HUES48 (cell line): Measurements from ENCODE around the gene HTR3E.
"Not testable (repeated sequence)": the region's sequence is repeated elsewhere in the genome, so short reads cannot be mapped to it uniquely, and the experiment has no call there.

Source experiments
- H3K27ac ChIP-seq: one replicate; pipeline ENCODE4 v1.7.0; 2013; ENCODE audit warnings: low read depth, low read length, inconsistent platforms
- H3K27me3 ChIP-seq: 2 replicates; pipeline ENCODE4 v1.6.1; 2013; ENCODE audit warnings: mild to moderate bottlenecking, low read length; ENCODE audit not compliant: control insufficient read depth, insufficient read depth
- H3K36me3 ChIP-seq: 2 replicates; pipeline ENCODE4 v1.6.1; 2013; ENCODE audit warnings: low read length; ENCODE audit not compliant: control insufficient read depth, insufficient read depth
- H3K4me1 ChIP-seq: 2 replicates; pipeline ENCODE4 v1.6.1; 2013; ENCODE audit warnings: mild to moderate bottlenecking, low read length; ENCODE audit not compliant: control insufficient read depth, insufficient read depth
- H3K4me3 ChIP-seq: 2 replicates; pipeline ENCODE4 v1.5.1; 2013; ENCODE audit warnings: mild to moderate bottlenecking, low read depth, low read length
- H3K9ac ChIP-seq: 2 replicates; pipeline ENCODE4 v1.6.1; 2013; ENCODE audit warnings: mild to moderate bottlenecking, low read depth, low read length, moderate library complexity
- H3K9me3 ChIP-seq: 2 replicates; pipeline ENCODE4 v1.6.1; 2013; ENCODE audit warnings: low read length; ENCODE audit not compliant: control insufficient read depth, insufficient read depth

HTR3E gene

GRCh38 chr3:184096811-184097383 is at the start of gene HTR3E:
HTR3E (plus strand) TSS chr3:184097064; CDS start chr3:184097530, 466 bp downstream.
- H3K9me3 ChIP-seq = no peaks in the 10 kb centered on the region
- H3K27ac ChIP-seq = no peak within 1 kb of the TSS

DNA sequence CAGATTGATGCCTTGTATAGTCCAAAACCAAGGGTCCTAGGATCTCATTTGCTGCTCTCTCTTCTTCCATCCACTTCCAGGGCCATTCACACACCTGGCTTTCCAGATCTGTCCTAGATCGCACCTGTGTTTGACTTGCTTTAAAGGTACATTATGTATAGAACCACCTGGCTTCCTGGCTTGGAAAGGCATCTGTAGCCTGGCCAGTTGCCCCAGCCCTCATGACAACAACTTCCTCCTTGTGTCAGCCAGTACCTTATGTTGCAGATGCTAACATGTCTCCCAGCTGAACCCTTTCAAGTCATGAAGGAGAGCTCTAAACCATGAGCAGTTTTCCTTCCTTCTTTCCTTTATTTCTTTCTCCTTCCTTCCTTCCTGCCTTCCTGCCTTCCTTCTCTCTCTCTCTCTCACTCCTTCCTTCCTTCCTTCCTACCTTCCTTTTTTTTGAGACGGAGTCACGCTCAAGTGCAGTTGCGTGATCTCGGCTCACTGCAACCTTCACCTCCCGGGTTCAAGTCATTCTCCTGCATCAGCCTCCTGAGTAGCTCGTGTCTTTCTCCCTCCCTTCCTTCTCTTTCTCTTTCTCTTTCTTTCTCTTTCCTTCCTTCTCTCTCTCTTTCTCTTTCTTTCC is 46.5 kb upstream of the HTR3E start:
- H3K27me3 ChIP-seq = no peaks in the 10 kb centered on the region
- no peak overlapping the region for H3K27ac ChIP-seq
- H3K4me3 ChIP-seq = no peak overlapping the region
- H3K36me3 ChIP-seq = no peaks in the 10 kb centered on the region
- no peak overlapping the region for H3K9ac ChIP-seq
- H3K9me3 ChIP-seq = no peaks in the 10 kb centered on the region
- H3K4me1 ChIP-seq = no peaks in the 10 kb centered on the region

More at GRCh38 chr3:184096811-184097383, at the start of gene HTR3E:
- no peak within 1 kb of the TSS for H3K9ac ChIP-seq
- H3K27me3 ChIP-seq = no peaks in the 10 kb centered on the region
- H3K36me3 ChIP-seq = no peaks in the 10 kb centered on the region
- no peaks in the 10 kb centered on the region for H3K4me1 ChIP-seq
- no peak within 1 kb of the TSS for H3K4me3 ChIP-seq

GRCh38 chr3:184052767-184053166 is 44.1 kb upstream of the HTR3E start, which contains the start of gene HTR3C:
HTR3C (plus strand) TSS chr3:184053047; CDS start chr3:184053081, 34 bp downstream.
- Histone ChIP-seq H3K27ac (no peak within 1 kb of the TSS), H3K27me3 (no peaks in the 10 kb centered on the region), H3K9ac (no peak within 1 kb of the TSS), H3K4me3 (no peak within 1 kb of the TSS), H3K36me3 (no peaks in the 10 kb centered on the region), H3K4me1 (no peaks in the 10 kb centered on the region), H3K9me3 (no peaks in the 10 kb centered on the region)

DNA sequence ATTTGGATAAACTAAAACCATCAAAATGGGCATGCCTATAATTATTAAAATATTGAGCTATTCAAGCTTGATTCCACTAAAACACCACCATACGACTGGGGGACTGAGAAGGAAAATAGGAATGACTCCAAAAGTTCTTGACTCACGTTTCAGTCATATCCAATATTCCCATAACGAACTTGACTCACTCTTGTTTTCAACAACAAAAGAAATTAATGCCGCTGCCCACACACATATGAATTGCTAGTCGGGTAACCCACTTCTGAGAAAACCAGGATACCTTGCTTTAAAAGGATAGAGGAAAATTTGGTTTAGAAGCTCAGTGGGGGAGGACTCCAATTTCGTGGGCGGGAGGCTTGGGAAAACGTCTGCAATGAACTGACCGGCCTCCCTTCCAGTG is 38.8 kb upstream of the HTR3E start:
- Histone ChIP-seq H3K27me3 (no peaks in the 10 kb centered on the region), H3K9me3 (no peaks in the 10 kb centered on the region), H3K4me3 (no peak overlapping the region), H3K27ac (no peak overlapping the region), H3K36me3 (no peaks in the 10 kb centered on the region), H3K4me1 (no peaks in the 10 kb centered on the region), H3K9ac (no peak overlapping the region)

DNA sequence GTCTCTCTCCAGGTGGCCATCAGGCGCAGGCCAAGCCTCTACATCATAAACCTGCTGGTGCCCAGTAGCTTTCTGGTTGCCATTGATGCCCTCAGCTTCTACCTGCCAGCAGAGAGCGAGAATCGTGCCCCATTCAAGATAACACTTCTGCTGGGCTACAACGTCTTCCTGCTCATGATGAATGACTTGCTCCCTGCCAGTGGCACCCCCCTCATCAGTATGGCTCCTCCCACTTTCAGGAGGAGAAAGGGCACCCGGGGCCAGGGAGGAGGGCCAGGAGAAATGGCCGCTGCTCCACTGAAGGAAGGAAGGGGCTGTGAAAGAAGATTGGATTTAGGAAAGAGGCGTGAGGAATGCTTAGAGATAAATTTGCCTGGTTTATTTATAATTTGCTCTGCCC is 37.4 kb upstream of the HTR3E start:
- Histone ChIP-seq H3K9me3 (no peaks in the 10 kb centered on the region), H3K4me3 (no peak overlapping the region), H3K27me3 (no peaks in the 10 kb centered on the region), H3K4me1 (no peaks in the 10 kb centered on the region), H3K36me3 (no peaks in the 10 kb centered on the region), H3K27ac (no peak overlapping the region), H3K9ac (no peak overlapping the region)

GRCh38 chr3:184062637-184063036 is 34.2 kb upstream of the HTR3E start:
- Histone ChIP-seq H3K27ac (no peak overlapping the region), H3K36me3 (no peaks in the 10 kb centered on the region), H3K9ac (no peak overlapping the region), H3K4me1 (no peaks in the 10 kb centered on the region), H3K27me3 (no peaks in the 10 kb centered on the region), H3K9me3 (no peaks in the 10 kb centered on the region), H3K4me3 (no peak overlapping the region)

DNA sequence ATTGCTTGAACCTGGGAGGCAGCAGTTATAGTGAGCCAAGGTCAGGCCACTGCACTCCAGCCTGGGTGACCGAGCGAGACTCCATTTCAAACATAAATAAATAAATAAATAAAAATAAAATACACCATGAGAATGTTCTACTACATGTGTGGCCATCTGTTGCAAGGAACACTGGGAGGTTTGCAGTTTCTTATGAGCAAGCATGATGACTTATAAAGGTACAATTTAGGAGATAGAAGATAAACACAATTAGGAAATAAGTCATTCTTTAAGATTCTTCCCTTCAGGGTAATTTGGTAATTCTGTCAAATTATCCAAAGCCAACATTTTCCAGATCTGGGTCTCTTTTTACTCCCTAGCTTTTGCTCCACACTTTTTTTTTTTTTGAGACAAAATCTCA is 30.7 kb upstream of the HTR3E start:
- H3K9me3 ChIP-seq = peaks cover 8% of the 10 kb centered on the region
- no peak overlapping the region for H3K27ac ChIP-seq
- no peak overlapping the region for H3K9ac ChIP-seq
- H3K4me3 ChIP-seq = no peak overlapping the region
- H3K36me3 ChIP-seq = no peaks in the 10 kb centered on the region
- H3K4me1 ChIP-seq = no peaks in the 10 kb centered on the region
- no peaks in the 10 kb centered on the region for H3K27me3 ChIP-seq

DNA sequence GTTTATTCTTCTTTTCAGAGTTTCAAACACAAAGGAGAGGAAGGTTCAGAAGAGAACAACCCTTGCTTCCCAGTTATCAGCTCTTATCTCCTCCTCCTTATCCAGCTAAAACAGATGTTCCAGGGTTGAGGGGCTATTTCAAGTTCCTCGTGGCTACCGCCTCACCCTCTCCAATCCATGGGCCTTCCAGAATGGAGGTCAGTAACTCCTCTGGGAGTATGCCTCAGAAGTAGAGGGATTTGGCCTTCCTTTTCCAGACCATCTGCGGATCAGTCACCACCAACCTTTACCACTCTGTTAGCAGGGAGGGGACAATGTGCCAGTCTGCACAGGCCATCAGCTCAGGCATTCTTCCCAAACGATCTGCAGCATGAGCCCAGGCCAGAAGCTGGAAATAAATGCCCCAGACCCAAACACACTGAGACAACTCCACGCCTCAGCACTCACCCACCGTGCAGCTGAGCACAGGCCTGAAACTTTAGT is 29.2 kb upstream of the HTR3E start:
- no peaks in the 10 kb centered on the region for H3K4me1 ChIP-seq
- H3K27ac ChIP-seq = no peak overlapping the region
- H3K27me3 ChIP-seq = no peaks in the 10 kb centered on the region
- H3K9ac ChIP-seq = no peak overlapping the region
- no peak overlapping the region for H3K4me3 ChIP-seq
- H3K9me3 ChIP-seq = peaks cover 9% of the 10 kb centered on the region
- H3K36me3 ChIP-seq = no peaks in the 10 kb centered on the region

DNA sequence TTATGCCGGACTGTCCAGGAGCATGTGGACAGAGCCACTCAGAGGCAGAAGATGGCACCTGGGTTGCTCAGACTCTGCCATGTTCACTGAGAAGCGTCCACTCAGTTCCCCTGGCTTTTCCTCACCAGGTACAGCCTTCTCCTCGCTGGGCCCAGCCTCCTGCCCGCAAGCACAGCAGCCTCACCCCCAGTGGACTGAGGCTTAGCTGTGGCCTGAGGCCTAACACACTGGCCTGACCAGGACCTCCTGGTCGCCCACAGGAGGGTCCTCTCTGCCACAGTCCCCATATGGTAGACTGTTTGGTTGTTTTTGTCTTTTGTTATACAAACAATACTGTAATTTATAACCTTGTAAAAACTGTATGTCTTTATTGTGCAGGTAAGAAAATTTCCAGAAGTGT is 28.5 kb upstream of the HTR3E start:
- no peaks in the 10 kb centered on the region for H3K4me1 ChIP-seq
- no peak overlapping the region for H3K9ac ChIP-seq
- H3K27me3 ChIP-seq = no peaks in the 10 kb centered on the region
- no peaks in the 10 kb centered on the region for H3K36me3 ChIP-seq
- peaks cover 9% of the 10 kb centered on the region for H3K9me3 ChIP-seq
- no peak overlapping the region for H3K27ac ChIP-seq
- no peak overlapping the region for H3K4me3 ChIP-seq

GRCh38 chr3:184071142-184071541 is 25.7 kb upstream of the HTR3E start:
- not testable (repeated sequence) for H3K27ac ChIP-seq, H3K9ac ChIP-seq, H3K9me3 ChIP-seq, H3K27me3 ChIP-seq, H3K4me3 ChIP-seq, H3K36me3 ChIP-seq, H3K4me1 ChIP-seq

DNA sequence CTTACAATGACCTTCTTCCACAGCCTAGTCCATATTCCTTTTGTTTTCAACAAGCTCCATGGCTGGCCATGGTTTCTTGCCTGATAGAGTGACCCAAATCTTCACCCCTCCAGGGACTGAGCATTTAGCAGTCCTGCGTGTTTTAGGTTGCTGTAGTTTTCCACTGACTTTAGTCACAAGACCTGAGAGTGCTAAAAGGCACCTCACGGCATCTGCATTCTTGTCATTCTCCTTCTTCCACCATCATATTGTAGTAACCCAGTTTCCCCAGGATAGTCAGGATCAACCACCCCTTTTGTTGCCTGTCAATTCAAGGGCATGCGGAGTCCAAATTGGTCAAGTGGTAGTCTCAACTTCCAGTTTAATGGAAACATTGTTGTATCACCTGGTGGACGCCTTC is 23.2 kb upstream of the HTR3E start:
- no peak overlapping the region for H3K27ac ChIP-seq
- no peaks in the 10 kb centered on the region for H3K27me3 ChIP-seq
- no peak overlapping the region for H3K9ac ChIP-seq
- 0 out of 2 replicates have a peak, but pooled peaks cover 5% of the 10 kb centered on the region for H3K4me1 ChIP-seq
- no peaks in the 10 kb centered on the region for H3K36me3 ChIP-seq
- no peak overlapping the region for H3K4me3 ChIP-seq
- peaks cover 9% of the 10 kb centered on the region for H3K9me3 ChIP-seq
